ENCODE data around the gene RANBP9. TPM values are rescaled to one million over a fixed set of nuclear protein-coding genes. Genes with fewer than 3 reads are reported as not detected.

Gene RANBP9
- total and polyA plus RNA-seq, 9 of the 15 experiments (the other 6 are each of a cell fraction or from before 2014, with no cell fraction given) = 27.5 to 130 (median 61.5) TPM

DNA sequence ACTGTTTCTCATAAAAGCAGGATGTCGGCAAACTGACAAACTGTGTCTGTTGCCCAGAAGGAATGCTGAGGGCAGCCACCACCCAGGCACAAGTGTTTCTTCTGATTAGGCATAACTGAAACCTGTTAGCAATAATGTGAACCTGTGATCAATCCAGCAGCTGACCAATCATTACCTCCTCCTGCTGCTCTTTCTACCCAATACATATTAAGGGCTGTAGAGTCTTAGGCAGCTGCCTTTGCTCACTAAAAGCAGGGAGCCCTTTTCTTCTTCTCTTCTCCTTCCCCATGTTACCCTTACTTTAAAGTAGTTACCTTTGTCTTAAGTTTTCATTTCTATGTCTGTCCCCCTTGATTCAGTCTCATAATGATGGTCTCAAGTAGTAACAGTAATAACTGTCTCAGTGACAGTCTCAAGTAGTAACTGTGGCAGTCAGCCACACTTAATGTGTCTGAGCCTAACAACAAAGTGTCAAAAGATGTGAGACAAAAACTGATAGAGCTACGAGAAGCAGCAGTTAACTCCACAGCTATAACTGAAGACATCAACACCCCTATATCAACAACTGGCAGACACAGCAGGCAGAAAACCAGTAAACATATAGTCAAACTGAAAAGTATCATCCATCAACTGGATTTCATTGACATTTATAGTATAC, 37.0 kb downstream of the RANBP9 start (continued):
- TF ChIP-seq ZNF146 (CRISPR knock-in tag; IDR thresholded peaks at IDR 0.05; ENCODE audit: unreplicated experiment) (no peak), ZNF766 (CRISPR knock-in tag; conservative IDR thresholded peaks at IDR 0.05) (peak; percentile 60), ILF3 (IDR thresholded peaks at IDR 0.05; ENCODE audit: borderline replicate concordance) (no peak), ELF1 (tag; IDR thresholded peaks at IDR 0.05) (no peak), RFX1 (IDR thresholded peaks at IDR 0.05) (no peak), ZNF140 (CRISPR knock-in tag; IDR thresholded peaks at IDR 0.05) (0 out of 2 replicates have a peak, but pooled peaks have one; percentile 11), NUFIP1 (IDR thresholded peaks at IDR 0.05; ENCODE audit: partially characterized antibody) (no peak), ELF2 (CRISPR knock-in tag; IDR thresholded peaks at IDR 0.05) (no peak), ZBTB1 (CRISPR knock-in tag; IDR thresholded peaks at IDR 0.05; ENCODE audit: borderline replicate concordance, low read depth) (no peak), ZNF174 (CRISPR knock-in tag; IDR thresholded peaks at IDR 0.05) (no peak), EP300 (IDR thresholded peaks at IDR 0.05; ENCODE audit: low read length) (peak; percentile 72; the same call in 1 of the 2 replicates), ZFP36 (IDR thresholded peaks at IDR 0.05; ENCODE audit: low read depth, low read length, partially characterized antibody) (no peak), KLF13 (tag; IDR thresholded peaks at IDR 0.05; ENCODE audit: borderline replicate concordance, low read depth) (no peak), ZNF347 (CRISPR knock-in tag; IDR thresholded peaks at IDR 0.05; ENCODE audit: low read depth) (no peak), MTA2 (IDR thresholded peaks at IDR 0.05; ENCODE audit: low read depth) (no peak; the same call in 1 of the 2 replicates), JUN (IDR thresholded peaks at IDR 0.05; ENCODE audit: borderline replicate concordance, low read depth, low read length) (no peak), JUN (CRISPR knock-in tag; IDR thresholded peaks at IDR 0.05; ENCODE audit: borderline replicate concordance) (no peak), ZNF282 (CRISPR knock-in tag; IDR thresholded peaks at IDR 0.05) (no peak)
- TF ChIP-seq, protein P1, sequence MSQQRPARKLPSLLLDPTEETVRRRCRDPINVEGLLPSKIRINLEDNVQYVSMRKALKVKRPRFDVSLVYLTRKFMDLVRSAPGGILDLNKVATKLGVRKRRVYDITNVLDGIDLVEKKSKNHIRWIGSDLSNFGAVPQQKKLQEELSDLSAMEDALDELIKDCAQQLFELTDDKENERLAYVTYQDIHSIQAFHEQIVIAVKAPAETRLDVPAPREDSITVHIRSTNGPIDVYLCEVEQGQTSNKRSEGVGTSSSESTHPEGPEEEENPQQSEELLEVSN (IDR thresholded peaks at IDR 0.05; ENCODE audit: borderline replicate concordance in 1 of 2, extremely low read depth in 1 of 2, insufficient read depth in 1 of 2, insufficient read length in 1 of 2, low read depth in 1 of 2, low read length in 1 of 2, poor library complexity in 1 of 2, severe bottlenecking in 1 of 2) = no peak
- TF ChIP-seq, protein P2, sequence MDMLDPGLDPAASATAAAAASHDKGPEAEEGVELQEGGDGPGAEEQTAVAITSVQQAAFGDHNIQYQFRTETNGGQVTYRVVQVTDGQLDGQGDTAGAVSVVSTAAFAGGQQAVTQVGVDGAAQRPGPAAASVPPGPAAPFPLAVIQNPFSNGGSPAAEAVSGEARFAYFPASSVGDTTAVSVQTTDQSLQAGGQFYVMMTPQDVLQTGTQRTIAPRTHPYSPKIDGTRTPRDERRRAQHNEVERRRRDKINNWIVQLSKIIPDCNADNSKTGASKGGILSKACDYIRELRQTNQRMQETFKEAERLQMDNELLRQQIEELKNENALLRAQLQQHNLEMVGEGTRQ (CRISPR knock-in tag; IDR thresholded peaks at IDR 0.05) = no peak
- TF ChIP-seq, protein P3, sequence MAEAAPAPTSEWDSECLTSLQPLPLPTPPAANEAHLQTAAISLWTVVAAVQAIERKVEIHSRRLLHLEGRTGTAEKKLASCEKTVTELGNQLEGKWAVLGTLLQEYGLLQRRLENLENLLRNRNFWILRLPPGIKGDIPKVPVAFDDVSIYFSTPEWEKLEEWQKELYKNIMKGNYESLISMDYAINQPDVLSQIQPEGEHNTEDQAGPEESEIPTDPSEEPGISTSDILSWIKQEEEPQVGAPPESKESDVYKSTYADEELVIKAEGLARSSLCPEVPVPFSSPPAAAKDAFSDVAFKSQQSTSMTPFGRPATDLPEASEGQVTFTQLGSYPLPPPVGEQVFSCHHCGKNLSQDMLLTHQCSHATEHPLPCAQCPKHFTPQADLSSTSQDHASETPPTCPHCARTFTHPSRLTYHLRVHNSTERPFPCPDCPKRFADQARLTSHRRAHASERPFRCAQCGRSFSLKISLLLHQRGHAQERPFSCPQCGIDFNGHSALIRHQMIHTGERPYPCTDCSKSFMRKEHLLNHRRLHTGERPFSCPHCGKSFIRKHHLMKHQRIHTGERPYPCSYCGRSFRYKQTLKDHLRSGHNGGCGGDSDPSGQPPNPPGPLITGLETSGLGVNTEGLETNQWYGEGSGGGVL (CRISPR knock-in tag; IDR thresholded peaks at IDR 0.05) = no peak
- TF ChIP-seq, protein P4, sequence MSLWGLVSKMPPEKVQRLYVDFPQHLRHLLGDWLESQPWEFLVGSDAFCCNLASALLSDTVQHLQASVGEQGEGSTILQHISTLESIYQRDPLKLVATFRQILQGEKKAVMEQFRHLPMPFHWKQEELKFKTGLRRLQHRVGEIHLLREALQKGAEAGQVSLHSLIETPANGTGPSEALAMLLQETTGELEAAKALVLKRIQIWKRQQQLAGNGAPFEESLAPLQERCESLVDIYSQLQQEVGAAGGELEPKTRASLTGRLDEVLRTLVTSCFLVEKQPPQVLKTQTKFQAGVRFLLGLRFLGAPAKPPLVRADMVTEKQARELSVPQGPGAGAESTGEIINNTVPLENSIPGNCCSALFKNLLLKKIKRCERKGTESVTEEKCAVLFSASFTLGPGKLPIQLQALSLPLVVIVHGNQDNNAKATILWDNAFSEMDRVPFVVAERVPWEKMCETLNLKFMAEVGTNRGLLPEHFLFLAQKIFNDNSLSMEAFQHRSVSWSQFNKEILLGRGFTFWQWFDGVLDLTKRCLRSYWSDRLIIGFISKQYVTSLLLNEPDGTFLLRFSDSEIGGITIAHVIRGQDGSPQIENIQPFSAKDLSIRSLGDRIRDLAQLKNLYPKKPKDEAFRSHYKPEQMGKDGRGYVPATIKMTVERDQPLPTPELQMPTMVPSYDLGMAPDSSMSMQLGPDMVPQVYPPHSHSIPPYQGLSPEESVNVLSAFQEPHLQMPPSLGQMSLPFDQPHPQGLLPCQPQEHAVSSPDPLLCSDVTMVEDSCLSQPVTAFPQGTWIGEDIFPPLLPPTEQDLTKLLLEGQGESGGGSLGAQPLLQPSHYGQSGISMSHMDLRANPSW (CRISPR knock-in tag; IDR thresholded peaks at IDR 0.05) = 0 out of 2 replicates have a peak, but pooled peaks have one; percentile 61

Measured in K562 (cell line).